NCI-H1105 (cell line): ENCODE data around the gene SCNN1G.
"Not testable (repeated sequence)": the region's sequence is repeated elsewhere in the genome, so short reads cannot be mapped to it uniquely, and the experiment has no call there.

Experiments used
- DNase-seq: peaks from one replicate; lab custom pipeline; 2025; lab: John Stamatoyannopoulos, UW

The SCNN1G gene

GRCh38 chr16:23253650-23254049 is 71.1 kb downstream of the SCNN1G start:
- not testable (repeated sequence) for DNase-seq

- DNase-seq = no peak
Measured at GRCh38 chr16:23254338-23254737, 71.8 kb downstream of the SCNN1G start.

- no peak for DNase-seq
Measured at GRCh38 chr16:23255000-23255399, 72.5 kb downstream of the SCNN1G start.

GRCh38 chr16:23256440-23256839 is 73.9 kb downstream of the SCNN1G start:
- DNase-seq = no peak

GRCh38 chr16:23257682-23258081 is 75.1 kb downstream of the SCNN1G start:
- no peak for DNase-seq

GRCh38 chr16:23258919-23259237 is 76.3 kb downstream of the SCNN1G start:
- DNase-seq = no peak
